Measurements from ENCODE around the gene SBF2.

GRCh38 chr11:9855579-9856287 is 438.3 kb downstream of the SBF2 start:
- no peak for TF ChIP-seq ELF4 (IDR thresholded peaks at IDR 0.05)
- TF ChIP-seq SUZ12 (IDR thresholded peaks at IDR 0.05): no peak
- no peak for TF ChIP-seq SP1 (IDR thresholded peaks at IDR 0.05)
- TF ChIP-seq FOXA1 (IDR thresholded peaks at IDR 0.05): no peak
- TF ChIP-seq FOXK2 (IDR thresholded peaks at IDR 0.05): no peak
- TF ChIP-seq TARDBP (IDR thresholded peaks at IDR 0.05): no peak

All from HEK293T (cell line).